GM12875 (cell line): ENCODE data around the gene EP300.
A peak's percentile ranks its signal among the peaks of the same experiment; 100 is the strongest.

Experiments
- H3K4me3 ChIP-seq: one replicate; pipeline ENCODE4 v1.5.1; 2011; ENCODE audit warnings: low read depth, low read length, control low read depth
- CTCF ChIP-seq: IDR thresholded peaks from 2 replicates; pipeline ENCODE4 v1.5.1; 2011; ENCODE audit warnings: low read depth, mild to moderate bottlenecking, control low read depth, inconsistent platforms, low read length, moderate library complexity, borderline replicate concordance; ENCODE audit not compliant: insufficient read depth

The EP300 gene

GRCh38 chr22:41180926-41181325 is 88.5 kb downstream of the EP300 start:
- H3K4me3 ChIP-seq: no peak overlapping the region
- TF ChIP-seq CTCF: no peak

- no peak for TF ChIP-seq CTCF
- no peak overlapping the region for H3K4me3 ChIP-seq
These were observed 89.2 kb downstream of the EP300 start for GRCh38 chr22:41181349-41182241.

GRCh38 chr22:41184679-41185078 is 92.3 kb downstream of the EP300 start:
- H3K4me3 ChIP-seq: no peak overlapping the region

GRCh38 chr22:41191467-41191866 is 99.1 kb downstream of the EP300 start:
- TF ChIP-seq CTCF: no peak
- H3K4me3 ChIP-seq: no peak overlapping the region

More at GRCh38 chr22:41184679-41185078, 92.3 kb downstream of the EP300 start:
- no peak for TF ChIP-seq CTCF

- no peak overlapping the region for H3K4me3 ChIP-seq
- no peak for TF ChIP-seq CTCF
These were observed 101.4 kb downstream of the EP300 start for GRCh38 chr22:41193829-41194228.

- peak overlapping the region; percentile 88 for H3K4me3 ChIP-seq
- TF ChIP-seq CTCF: 0 out of 2 replicates have a peak, but pooled peaks have one; percentile 13
These were observed 104.9 kb downstream of the EP300 start for GRCh38 chr22:41197038-41197972.
